ENCODE results near the gene FOXP3.

Gene FOXP3

GRCh38 chrX:49249616-49250015 is 14.9 kb downstream of the FOXP3 start:
- TF ChIP-seq EGR1 (IDR thresholded peaks at IDR 0.05), result no peak
- no peak for TF ChIP-seq RAD21 (IDR thresholded peaks at IDR 0.05; ENCODE audit: low read depth)
- TF ChIP-seq REST (IDR thresholded peaks at IDR 0.05; ENCODE audit: low read depth), result no peak

- TF ChIP-seq TEAD4 (IDR thresholded peaks at IDR 0.05), result no peak
- TF ChIP-seq REST (IDR thresholded peaks at IDR 0.05; ENCODE audit: low read depth), result no peak
- TF ChIP-seq YY1 (IDR thresholded peaks at IDR 0.05; ENCODE audit: low read depth), result no peak
- no peak for TF ChIP-seq FOXM1 (IDR thresholded peaks at IDR 0.05; ENCODE audit: borderline replicate concordance, low read depth)
Observed at GRCh38 chrX:49249071-49249470, 15.4 kb downstream of the FOXP3 start.

GRCh38 chrX:49247916-49248811 is 16.3 kb downstream of the FOXP3 start:
- TF ChIP-seq YY1 (IDR thresholded peaks at IDR 0.05; ENCODE audit: low read depth) (no peak), RAD21 (IDR thresholded peaks at IDR 0.05; ENCODE audit: low read depth) (no peak), CEBPB (IDR thresholded peaks at IDR 0.05) (no peak), USF1 (IDR thresholded peaks at IDR 0.05) (no peak), CREB1 (IDR thresholded peaks at IDR 0.05; ENCODE audit: low read depth) (no peak), TEAD4 (IDR thresholded peaks at IDR 0.05) (no peak), EGR1 (IDR thresholded peaks at IDR 0.05) (no peak), FOXM1 (IDR thresholded peaks at IDR 0.05; ENCODE audit: borderline replicate concordance, low read depth) (no peak), TCF12 (IDR thresholded peaks at IDR 0.05; ENCODE audit: low read depth) (no peak), TAF1 (IDR thresholded peaks at IDR 0.05; ENCODE audit: low read depth) (no peak)

- TF ChIP-seq CREB1 (IDR thresholded peaks at IDR 0.05; ENCODE audit: low read depth) (no peak), REST (IDR thresholded peaks at IDR 0.05; ENCODE audit: low read depth) (no peak), ZBTB7A (IDR thresholded peaks at IDR 0.05; ENCODE audit: low read depth) (no peak), USF1 (IDR thresholded peaks at IDR 0.05) (no peak)
Observed at GRCh38 chrX:49247346-49247745, 17.2 kb downstream of the FOXP3 start.

- no peak for TF ChIP-seq FOXM1 (IDR thresholded peaks at IDR 0.05; ENCODE audit: borderline replicate concordance, low read depth)
- TF ChIP-seq USF1 (IDR thresholded peaks at IDR 0.05), result no peak
- no peak for TF ChIP-seq EGR1 (IDR thresholded peaks at IDR 0.05)
- no peak for TF ChIP-seq EP300 (IDR thresholded peaks at IDR 0.05; ENCODE audit: borderline replicate concordance)
- no peak for TF ChIP-seq TCF12 (IDR thresholded peaks at IDR 0.05; ENCODE audit: low read depth)
- TF ChIP-seq NFIC (IDR thresholded peaks at IDR 0.05), result no peak
- TF ChIP-seq TEAD4 (IDR thresholded peaks at IDR 0.05), result no peak
Observed at GRCh38 chrX:49246541-49246940, 18.0 kb downstream of the FOXP3 start.

All from Ishikawa (cell line).